Suprapubic skin (tissue), 4 donors: Measurements from ENCODE around the gene FCGR3B.

ENCODE experiments used
- CTCF ChIP-seq, 2 donors: fragments of 200-600 bp in 1 of 2; fragments of 450-650 bp in 1 of 2; sonication (generic) in 1 of 2; IDR thresholded peaks; one replicate each; pipeline ENCODE4 v1.5.1; 2016 to 2019; ENCODE audit warnings: antibody characterized with exemption in 2 of 2, mild to moderate bottlenecking in 1 of 2, moderate library complexity in 1 of 2
- POLR2A ChIP-seq, 2 donors: fragments of 450-650 bp; IDR thresholded peaks; one replicate each; pipeline ENCODE4 v1.6.1; 2017; ENCODE audit warnings: antibody characterized with exemption in 2 of 2, mild to moderate bottlenecking in 2 of 2, moderate library complexity in 2 of 2
- POLR2AphosphoS5 ChIP-seq, 3 donors: sonication (generic); formaldehyde crosslinking; IDR thresholded peaks; one replicate each; pipeline ENCODE4 v1.6.1; 2017; ENCODE audit warnings: antibody characterized with exemption in 3 of 3

GRCh38 chr1:161676958-161677689 is 46.1 kb upstream of the FCGR3B start:
- TF ChIP-seq POLR2A (IDR thresholded peaks at IDR 0.05) (no peak), CTCF (IDR thresholded peaks at IDR 0.05) (no peak), POLR2AphosphoS5 (IDR thresholded peaks at IDR 0.05) (no peak)
